ENCODE measurements around the gene RFX7. TPM values are rescaled to one million over a fixed set of nuclear protein-coding genes. Genes with fewer than 3 reads are reported as not detected.

RFX7 gene
- total RNA-seq, 1 experiment from 2014 or later, result 18.1 TPM

DNA sequence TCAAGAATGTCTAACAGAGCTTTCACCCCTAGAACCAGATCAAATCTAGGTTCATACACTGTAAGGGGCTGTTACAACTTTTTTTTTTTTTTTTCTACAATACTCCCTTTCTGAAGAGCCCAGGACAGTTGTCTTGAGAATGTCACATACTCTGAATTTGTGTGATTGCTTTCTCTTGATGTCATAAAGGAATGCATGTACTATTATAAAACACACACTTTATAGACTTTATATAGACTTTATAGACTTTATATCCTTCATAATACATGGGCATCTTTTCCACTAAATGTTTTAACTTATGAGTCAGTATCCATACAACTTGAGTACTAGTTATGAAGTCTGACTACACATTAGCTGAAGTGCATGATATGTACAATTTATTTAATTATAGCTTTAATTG lies 26.3 kb downstream of the RFX7 start:
- intact Hi-C loops (cut with micrococcal nuclease), result no loop called here
- no peak overlapping the region for H3K9ac ChIP-seq (ENCODE audit: low read length)
- POLR2A ChIA-PET, result no interaction called here
- no peaks in the 10 kb centered on the region for H3K4me1 ChIP-seq (ENCODE audit: control insufficient read depth in 1 of 2, insufficient read depth in 2 of 2, low read length in 2 of 2)
- no peak overlapping the region for H3K4me3 ChIP-seq (replicated peaks in 1 of 2; ENCODE audit: low read depth in 1 of 2, low read length in 2 of 2)
- H2AFZ ChIP-seq (ENCODE audit: low read depth, low read length, poor library complexity, severe bottlenecking), result no peak overlapping the region
- H3K4me2 ChIP-seq (ENCODE audit: low read length), result no peak overlapping the region
- H3K27me3 ChIP-seq (ENCODE audit: insufficient read depth, low read length), result no peaks in the 10 kb centered on the region
- H3K9me2 ChIP-seq (ENCODE audit: insufficient read depth), result no peaks in the 10 kb centered on the region
- H3K79me2 ChIP-seq (ENCODE audit: insufficient read depth, low read length), result peaks cover 36% of the 10 kb centered on the region
- ATAC-seq, result no peak
- TF ChIP-seq EGR1 (IDR thresholded peaks at IDR 0.05; ENCODE audit: low read depth) (no peak), CBX3 (IDR thresholded peaks at IDR 0.05; ENCODE audit: low read depth) (no peak)
- TF ChIP-seq, protein P1, sequence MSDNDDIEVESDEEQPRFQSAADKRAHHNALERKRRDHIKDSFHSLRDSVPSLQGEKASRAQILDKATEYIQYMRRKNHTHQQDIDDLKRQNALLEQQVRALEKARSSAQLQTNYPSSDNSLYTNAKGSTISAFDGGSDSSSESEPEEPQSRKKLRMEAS (IDR thresholded peaks at IDR 0.05), result no peak
- no peaks in the 10 kb centered on the region for H3K9me3 ChIP-seq (ENCODE audit: control insufficient read depth in 1 of 2, insufficient read depth in 1 of 2, low read depth in 1 of 2, low read length in 2 of 2)
- no TSS peak for BruUV-seq (replicated peaks)
- no peaks in the 10 kb centered on the region for H4K20me1 ChIP-seq (ENCODE audit: insufficient read depth)
- H3K27ac ChIP-seq (ENCODE audit: low read depth, low read length), result no peak overlapping the region
- CTCF ChIA-PET, result no interaction called here
- DNase-seq (ENCODE audit: low read depth, low spot score), result no peak
- RAD21 ChIA-PET (ENCODE audit: low non-redundant PET in 1 of 2, low total read pairs in 2 of 2, uncharacterized antibody in 2 of 2, unreplicated experiment in 2 of 2), result no interaction called here
- H3K36me3 ChIP-seq (ENCODE audit: control insufficient read depth in 1 of 2, insufficient read depth in 2 of 2, low read length in 2 of 2), result no peaks in the 10 kb centered on the region

DNA sequence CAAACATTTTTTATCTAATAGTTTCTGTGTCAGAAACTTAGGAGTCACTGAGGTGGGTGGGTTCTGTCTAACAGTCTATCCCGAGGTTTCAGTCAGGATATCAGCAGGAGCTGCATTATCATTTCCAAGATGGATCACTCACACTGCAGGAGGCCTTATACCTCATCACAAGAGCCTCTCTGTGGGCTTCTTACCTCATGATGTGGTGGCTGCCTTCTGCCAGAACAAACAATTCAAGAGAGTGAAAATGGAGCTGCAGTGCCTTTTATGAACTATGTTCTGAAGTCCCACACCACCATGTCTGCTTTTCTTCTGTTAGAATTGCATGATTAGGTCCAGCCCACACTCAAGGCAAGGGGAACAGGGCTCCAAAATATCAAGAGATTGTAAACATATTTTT lies 27.9 kb downstream of the RFX7 start:
- no peaks in the 10 kb centered on the region for H3K36me3 ChIP-seq (ENCODE audit: control insufficient read depth in 1 of 2, insufficient read depth in 2 of 2, low read length in 2 of 2)
- peaks cover 49% of the 10 kb centered on the region for H3K79me2 ChIP-seq (ENCODE audit: insufficient read depth, low read length)
- H2AFZ ChIP-seq (ENCODE audit: low read depth, low read length, poor library complexity, severe bottlenecking), result no peak overlapping the region
- no peaks in the 10 kb centered on the region for H3K27me3 ChIP-seq (ENCODE audit: insufficient read depth, low read length)
- no peak overlapping the region for H3K9ac ChIP-seq (ENCODE audit: low read length)
- CTCF ChIA-PET, result no interaction called here
- intact Hi-C loops (cut with micrococcal nuclease), result no loop called here
- no peak overlapping the region for H3K27ac ChIP-seq (ENCODE audit: low read depth, low read length)
- no peaks in the 10 kb centered on the region for H4K20me1 ChIP-seq (ENCODE audit: insufficient read depth)
- POLR2A ChIA-PET, result no interaction called here
- TF ChIP-seq, protein P1 (IDR thresholded peaks at IDR 0.05), result no peak
- TF ChIP-seq ELF1 (IDR thresholded peaks at IDR 0.05; ENCODE audit: borderline replicate concordance, low read depth) (no peak), EZH2phosphoT487 (IDR thresholded peaks at IDR 0.05; ENCODE audit: borderline replicate concordance) (no peak), POLR2AphosphoS5 (IDR thresholded peaks at IDR 0.05; ENCODE audit: low read depth, low read length) (no peak), FOSL1 (IDR thresholded peaks at IDR 0.05; ENCODE audit: low read depth) (no peak)
- ATAC-seq (no peak), DNase-seq (ENCODE audit: low read depth, low spot score) (no peak)
- RAD21 ChIA-PET (ENCODE audit: low non-redundant PET in 1 of 2, low total read pairs in 2 of 2, uncharacterized antibody in 2 of 2, unreplicated experiment in 2 of 2), result no interaction called here
- no peaks in the 10 kb centered on the region for H3K9me3 ChIP-seq (ENCODE audit: control insufficient read depth in 1 of 2, insufficient read depth in 1 of 2, low read depth in 1 of 2, low read length in 2 of 2)
- H3K4me1 ChIP-seq (ENCODE audit: control insufficient read depth in 1 of 2, insufficient read depth in 2 of 2, low read length in 2 of 2), result no peaks in the 10 kb centered on the region
- H3K4me2 ChIP-seq (ENCODE audit: low read length), result no peak overlapping the region
- no peak overlapping the region for H3K4me3 ChIP-seq (replicated peaks in 1 of 2; ENCODE audit: low read depth in 1 of 2, low read length in 2 of 2)
- no peaks in the 10 kb centered on the region for H3K9me2 ChIP-seq (ENCODE audit: insufficient read depth)
- BruUV-seq (replicated peaks), result no TSS peak
